ENCODE data around the gene AKAP7.

GRCh38 chr6:131213501-131213990 is 78.3 kb downstream of the AKAP7 start:
- TF ChIP-seq CTCF (IDR thresholded peaks at IDR 0.05) (no peak), POLR2AphosphoS5 (IDR thresholded peaks at IDR 0.05) (no peak), POLR2A (IDR thresholded peaks at IDR 0.05) (no peak), EP300 (IDR thresholded peaks at IDR 0.05) (no peak)

All from suprapubic skin (tissue), 4 donors.